BLaER1 treated with 17β-estradiol and CSF1 and Interleukin-3, amounts not matched to agents 10 nM and 100 nM (cell line): ENCODE results near the gene TLCD2.

Experiments
- H3K27ac ChIP-seq, 11 experiments: shearing (Covaris generic); formaldehyde crosslinking; 2 replicates each; pipeline ENCODE4 v1.8.1; 2022
- H3K27me3 ChIP-seq, 11 experiments: shearing (Covaris generic); formaldehyde crosslinking; 2 replicates each; pipeline ENCODE4 v1.8.1; 2022
- H3K36me3 ChIP-seq, 11 experiments: shearing (Covaris generic); formaldehyde crosslinking; 2 replicates each; pipeline ENCODE4 v1.8.1; 2022
- H3K4me1 ChIP-seq, 10 experiments: shearing (Covaris generic); formaldehyde crosslinking; 2 replicates each; pipeline ENCODE4 v1.8.1; 2022
- H3K4me2 ChIP-seq, 11 experiments: shearing (Covaris generic); formaldehyde crosslinking; 2 replicates each; pipeline ENCODE4 v1.8.1; 2022
- H3K4me3 ChIP-seq, 10 experiments: shearing (Covaris generic); formaldehyde crosslinking; 2 replicates each; pipeline ENCODE4 v1.8.1; 2022
- H3K9ac ChIP-seq, 11 experiments: shearing (Covaris generic); formaldehyde crosslinking; 2 replicates each; pipeline ENCODE4 v1.8.1; 2022
- H3K9me3 ChIP-seq, 11 experiments: shearing (Covaris generic); formaldehyde crosslinking; replicated peaks in 1 of 11; 2 replicates each; pipeline ENCODE4 v1.8.1; 2022
- H4K20me1 ChIP-seq, 11 experiments: shearing (Covaris generic); formaldehyde crosslinking; 2 replicates each; pipeline ENCODE4 v1.8.1; 2022
- Cebpa-rat ChIP-seq, 11 experiments: shearing (Covaris generic); IDR thresholded peaks; 2 replicates each; pipeline ENCODE4 v1.8.1; 2022

TLCD2 gene

GRCh38 chr17:1716076-1716911 is 6.1 kb upstream of the TLCD2 start:
- Histone ChIP-seq H3K36me3 (peaks cover 0 to 38% (median 18%) of the 10 kb centered on the region in 11 experiments; a peak in 13 of 22 replicates), H3K27me3 (peaks cover 31 to 47% (median 45%) of the 10 kb centered on the region in 11 experiments), H3K9me3 (no peaks in the 10 kb centered on the region; a peak in 1 of 22 replicates), H4K20me1 (peaks cover 27 to 47% (median 39%) of the 10 kb centered on the region in 11 experiments), H3K4me2 (peak overlapping the region; percentile 80 to 99 (median 98)), H3K4me3 (peak overlapping the region; percentile 62 to 91 (median 76)), H3K4me1 (peaks cover 32 to 59% (median 51%) of the 10 kb centered on the region in 10 experiments), H3K27ac (peak overlapping the region; percentile 93 to 99 (median 99)), H3K9ac (peak overlapping the region; percentile 89 to 99 (median 96))
- TF ChIP-seq Cebpa-rat (IDR thresholded peaks at IDR 0.05), result no peak

DNA sequence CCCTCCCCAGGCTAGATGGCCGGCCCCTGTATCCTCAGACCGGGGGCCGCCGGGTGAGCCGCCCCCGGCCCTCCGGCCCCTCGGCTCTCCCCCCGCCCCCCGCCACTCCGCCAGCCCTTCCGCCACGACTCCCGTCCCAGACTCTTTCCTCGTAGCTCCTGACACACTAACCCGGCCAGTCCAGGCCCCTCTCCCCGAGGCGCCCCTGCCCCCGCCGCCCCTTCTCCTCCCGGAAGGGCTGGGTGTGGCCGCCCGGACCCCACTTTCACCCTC is 5.6 kb upstream of the TLCD2 start:
- no peak for TF ChIP-seq Cebpa-rat (IDR thresholded peaks at IDR 0.05)
- peak overlapping the region; percentile 84 to 100 (median 96) for H3K4me2 ChIP-seq
- peaks cover 35 to 53% (median 51%) of the 10 kb centered on the region in 11 experiments for H3K27me3 ChIP-seq
- no peaks in the 10 kb centered on the region; a peak in 1 of 22 replicates for H3K9me3 ChIP-seq
- peaks cover 0 to 43% (median 18%) of the 10 kb centered on the region in 11 experiments; a peak in 13 of 22 replicates for H3K36me3 ChIP-seq
- H4K20me1 ChIP-seq, result peaks cover 32 to 52% (median 44%) of the 10 kb centered on the region in 11 experiments
- H3K9ac ChIP-seq, result peak overlapping the region; percentile 63 to 94 (median 80); a peak in 21 of 22 replicates
- H3K27ac ChIP-seq, result peak overlapping the region in 9 of 11 experiments; percentile 31 to 82 (median 64); a peak in 16 of 22 replicates
- peaks cover 26 to 59% (median 46%) of the 10 kb centered on the region in 10 experiments for H3K4me1 ChIP-seq
- peak overlapping the region; percentile 60 to 91 (median 76) for H3K4me3 ChIP-seq

DNA sequence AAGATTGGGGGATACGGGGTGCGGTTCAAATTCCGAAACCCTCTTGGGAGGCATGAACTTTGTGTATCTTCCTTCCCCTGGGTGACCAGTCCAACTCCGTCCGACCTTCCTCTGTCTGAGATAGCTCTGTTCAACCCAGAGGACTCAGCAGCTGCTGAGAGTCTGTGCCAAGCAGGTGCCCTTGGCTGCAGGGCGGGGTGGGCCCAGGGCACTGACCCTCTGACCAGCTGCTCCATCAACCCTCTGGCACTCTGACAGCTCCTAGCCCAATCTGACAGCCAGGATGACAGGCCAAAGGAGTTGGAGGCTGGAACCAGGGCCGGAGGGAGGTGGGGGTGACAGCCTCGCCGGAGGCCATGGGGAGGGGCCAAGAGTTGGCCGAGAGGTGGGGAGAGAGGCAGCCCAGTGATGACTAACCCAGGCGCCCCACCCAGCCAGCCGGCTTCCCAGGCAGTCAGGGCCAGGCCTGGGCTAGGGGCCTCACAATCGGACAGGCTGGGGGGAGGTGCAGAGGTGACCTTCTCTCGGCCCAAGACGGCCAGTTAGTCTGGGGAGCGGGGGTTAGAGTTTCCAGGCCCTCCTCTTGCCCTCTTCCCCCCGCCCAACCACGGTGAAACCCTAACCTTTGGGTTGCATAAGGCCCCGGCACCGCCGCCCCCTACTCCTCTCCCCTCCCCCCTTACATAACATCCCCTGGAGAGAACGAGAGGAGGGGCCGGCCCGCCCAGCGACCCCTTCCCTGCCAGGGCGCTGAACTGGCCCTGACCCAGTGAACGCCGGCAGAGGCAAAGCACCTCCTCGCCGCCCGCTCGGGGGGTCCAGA is 5.0 kb upstream of the TLCD2 start:
- peak overlapping the region in 9 of 11 experiments; percentile 31 to 82 (median 64); a peak in 14 of 22 replicates for H3K27ac ChIP-seq

GRCh38 chr17:1714427-1714979 is 4.3 kb upstream of the TLCD2 start:
- Histone ChIP-seq H3K27ac (peak overlapping the region in 6 of 11 experiments; percentile 30 to 82 (median 70); a peak in 8 of 22 replicates), H3K27me3 (peaks cover 45 to 65% (median 63%) of the 10 kb centered on the region in 11 experiments), H3K4me3 (peak overlapping the region in 9 of 10 experiments; percentile 69 to 91 (median 77); a peak in 18 of 20 replicates), H3K9me3 (no peaks in the 10 kb centered on the region; a peak in 1 of 22 replicates), H3K4me2 (peak overlapping the region; percentile 84 to 100 (median 96)), H3K9ac (peak overlapping the region in 9 of 11 experiments; percentile 52 to 94 (median 82); a peak in 18 of 22 replicates), H4K20me1 (peaks cover 34 to 61% (median 50%) of the 10 kb centered on the region in 11 experiments), H3K36me3 (peaks cover 0 to 43% (median 18%) of the 10 kb centered on the region in 11 experiments; a peak in 13 of 22 replicates), H3K4me1 (peaks cover 31 to 59% (median 47%) of the 10 kb centered on the region in 10 experiments)
- TF ChIP-seq Cebpa-rat (IDR thresholded peaks at IDR 0.05), result no peak

More for the DNA sequence above, 5.0 kb upstream of the TLCD2 start:
- peaks cover 34 to 58% (median 49%) of the 10 kb centered on the region in 11 experiments for H4K20me1 ChIP-seq
- peaks cover 0 to 43% (median 18%) of the 10 kb centered on the region in 11 experiments; a peak in 13 of 22 replicates for H3K36me3 ChIP-seq
- no peaks in the 10 kb centered on the region; a peak in 1 of 22 replicates for H3K9me3 ChIP-seq
- peak overlapping the region; percentile 84 to 100 (median 96) for H3K4me2 ChIP-seq
- H3K27me3 ChIP-seq, result peaks cover 40 to 58% (median 56%) of the 10 kb centered on the region in 11 experiments
- H3K9ac ChIP-seq, result peak overlapping the region; percentile 63 to 94 (median 80); a peak in 21 of 22 replicates
- H3K4me3 ChIP-seq, result peak overlapping the region; percentile 60 to 91 (median 76)
- TF ChIP-seq Cebpa-rat (IDR thresholded peaks at IDR 0.05), result no peak
- peaks cover 27 to 59% (median 45%) of the 10 kb centered on the region in 10 experiments for H3K4me1 ChIP-seq

DNA sequence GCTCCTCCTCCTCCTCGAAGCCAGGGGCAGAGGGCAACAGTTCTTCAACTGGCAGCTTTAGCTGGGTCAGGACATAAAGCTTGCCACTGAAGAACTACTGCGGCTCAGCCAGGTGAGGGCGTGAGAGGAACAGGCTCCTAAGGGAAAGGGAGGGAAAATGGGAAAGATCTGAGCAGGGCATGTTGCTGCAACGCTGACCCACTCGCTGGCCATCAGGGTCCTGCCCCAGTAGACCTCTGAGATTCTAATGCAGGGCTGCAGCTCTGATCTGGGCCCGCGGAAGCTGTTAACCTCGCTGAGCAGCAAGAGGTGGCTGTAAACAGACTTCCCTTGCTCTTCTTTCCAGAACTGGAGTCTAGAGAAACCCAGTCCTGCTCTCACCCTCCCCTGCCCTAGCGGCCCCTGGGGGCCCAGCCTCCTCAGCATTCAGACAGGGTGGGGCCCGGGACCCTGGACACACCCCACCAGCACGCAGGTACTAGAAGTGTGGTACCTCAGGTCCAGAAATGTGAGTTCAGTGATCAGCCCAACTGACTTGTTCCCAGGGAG is 3.8 kb upstream of the TLCD2 start:
- Histone ChIP-seq H3K4me2 (peak overlapping the region; percentile 84 to 100 (median 96); a peak in 21 of 22 replicates), H3K9me3 (no peaks in the 10 kb centered on the region; a peak in 1 of 22 replicates), H3K9ac (peak overlapping the region in 9 of 11 experiments; percentile 38 to 94 (median 82); a peak in 17 of 22 replicates), H3K27ac (peak overlapping the region in 3 of 11 experiments; percentile 30 to 47 (median 34); a peak in 4 of 22 replicates), H4K20me1 (peaks cover 34 to 61% (median 50%) of the 10 kb centered on the region in 11 experiments), H3K4me3 (peak overlapping the region in 9 of 10 experiments; percentile 69 to 91 (median 77); a peak in 17 of 20 replicates), H3K27me3 (peaks cover 50 to 71% (median 68%) of the 10 kb centered on the region in 11 experiments), H3K4me1 (peaks cover 31 to 54% (median 47%) of the 10 kb centered on the region in 10 experiments), H3K36me3 (peaks cover 0 to 43% (median 18%) of the 10 kb centered on the region in 11 experiments; a peak in 13 of 22 replicates)
- TF ChIP-seq Cebpa-rat (IDR thresholded peaks at IDR 0.05), result no peak

- H3K36me3 ChIP-seq, result peaks cover 0 to 43% (median 18%) of the 10 kb centered on the region in 11 experiments; a peak in 13 of 22 replicates
- peaks cover 34 to 61% (median 50%) of the 10 kb centered on the region in 11 experiments for H4K20me1 ChIP-seq
- H3K9me3 ChIP-seq, result no peaks in the 10 kb centered on the region; a peak in 1 of 22 replicates
- peaks cover 27 to 48% (median 42%) of the 10 kb centered on the region in 10 experiments for H3K4me1 ChIP-seq
- peak overlapping the region in 5 of 10 experiments; percentile 69 to 91 (median 85); a peak in 7 of 20 replicates for H3K4me3 ChIP-seq
- peak overlapping the region in 3 of 11 experiments; percentile 90 to 94 (median 94); a peak in 7 of 22 replicates for H3K9ac ChIP-seq
- H3K27ac ChIP-seq, result no peak overlapping the region
- peak overlapping the region in 5 of 11 experiments; percentile 98 to 100 (median 99); a peak in 11 of 22 replicates for H3K4me2 ChIP-seq
- no peak for TF ChIP-seq Cebpa-rat (IDR thresholded peaks at IDR 0.05)
- H3K27me3 ChIP-seq, result peaks cover 56 to 77% (median 75%) of the 10 kb centered on the region in 11 experiments
Observed at GRCh38 chr17:1713160-1713877, 3.1 kb upstream of the TLCD2 start.

DNA sequence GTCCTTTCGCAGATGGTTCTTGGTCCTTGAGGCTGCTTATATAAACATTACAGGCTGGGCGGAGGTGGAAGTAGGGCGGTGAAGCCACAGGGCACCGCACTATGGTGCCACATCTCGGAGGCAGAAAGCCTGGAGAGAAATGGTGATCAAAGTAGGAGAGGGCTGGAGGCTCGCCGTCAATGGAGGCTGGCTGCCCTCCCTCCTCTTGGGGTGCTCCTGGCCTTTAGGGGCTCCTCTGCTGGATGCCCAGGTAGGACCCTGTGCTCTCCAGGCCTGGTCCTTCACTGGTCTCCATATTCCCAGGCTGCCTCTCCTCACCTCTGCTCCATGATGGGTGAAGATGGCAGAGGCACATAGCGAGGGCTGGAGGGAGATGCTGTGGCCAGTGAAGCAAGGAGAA is 2.1 kb upstream of the TLCD2 start:
- Histone ChIP-seq H3K36me3 (peaks cover 0 to 43% (median 18%) of the 10 kb centered on the region in 11 experiments; a peak in 13 of 22 replicates), H3K27me3 (peaks cover 66 to 88% (median 85%) of the 10 kb centered on the region in 11 experiments), H4K20me1 (peaks cover 34 to 68% (median 50%) of the 10 kb centered on the region in 11 experiments), H3K9me3 (no peaks in the 10 kb centered on the region; a peak in 1 of 22 replicates), H3K27ac (no peak overlapping the region), H3K4me2 (peak overlapping the region in 3 of 11 experiments; percentile 98 to 100 (median 99); a peak in 6 of 22 replicates), H3K4me3 (no peak overlapping the region), H3K9ac (peak overlapping the region in 1 of 11 experiments; percentile 94; a peak in 1 of 22 replicates), H3K4me1 (peaks cover 17 to 41% (median 33%) of the 10 kb centered on the region in 10 experiments)
- no peak for TF ChIP-seq Cebpa-rat (IDR thresholded peaks at IDR 0.05)
